Activated naive CD8-positive, alpha-beta T cell treated with anti-CD3 and anti-CD28 coated beads for 36 hours (primary cell): ENCODE measurements around the gene IER5. TPM values are rescaled to one million over a fixed set of nuclear protein-coding genes. Genes with fewer than 3 reads are reported as not detected.

Source experiments
- DNase-seq: peaks from one replicate; pipeline ENCODE4 v3.0.0; 2021
- H3K27ac Mint-ChIP-seq: one replicate; pipeline ENCODE4 v1.8.0; 2022; ENCODE audit warnings: mild to moderate bottlenecking, moderate library complexity, mixed read lengths
- H3K27me3 Mint-ChIP-seq: one replicate; pipeline ENCODE4 v1.8.0; 2022; ENCODE audit warnings: mild to moderate bottlenecking, mixed read lengths
- H3K36me3 Mint-ChIP-seq: one replicate; pipeline ENCODE4 v1.8.0; 2021; ENCODE audit warnings: mild to moderate bottlenecking, mixed read lengths
- H3K4me1 Mint-ChIP-seq: one replicate; pipeline ENCODE4 v1.8.0; 2021; ENCODE audit warnings: mixed read lengths
- H3K4me3 Mint-ChIP-seq: one replicate; pipeline ENCODE4 v1.8.0; 2022; ENCODE audit warnings: mild to moderate bottlenecking, moderate library complexity, mixed read lengths
- H3K9me3 Mint-ChIP-seq: one replicate; pipeline ENCODE4 v1.8.0; 2022; ENCODE audit warnings: mixed read lengths
- total RNA-seq, 2 experiments: library from RNA; stranded (reverse); gene quantifications; one replicate each; pipeline ENCODE4 v1.2.3, GENCODE V29; 2021

The IER5 gene
- total RNA-seq, 2 experiments from 2014 or later: 29.7 to 30.3 TPM

- Mint-ChIP-seq H3K9me3 (peaks cover 13% of the 10 kb centered on the region), H3K27me3 (no peaks in the 10 kb centered on the region), H3K4me1 (peaks cover 21% of the 10 kb centered on the region), H3K4me3 (peak overlapping the region; percentile 69), H3K36me3 (peaks cover 26% of the 10 kb centered on the region), H3K27ac (peak overlapping the region; percentile 84)
- peak; percentile 43 for DNase-seq
Measured at GRCh38 chr1:181062836-181063428, 25.6 kb upstream of the IER5 start.

- Mint-ChIP-seq H3K27ac (no peak overlapping the region), H3K4me1 (peaks cover 21% of the 10 kb centered on the region), H3K27me3 (no peaks in the 10 kb centered on the region), H3K4me3 (no peak overlapping the region), H3K9me3 (peaks cover 10% of the 10 kb centered on the region), H3K36me3 (peaks cover 17% of the 10 kb centered on the region)
- DNase-seq: no peak
Measured at GRCh38 chr1:181064011-181064623, 24.4 kb upstream of the IER5 start.

GRCh38 chr1:181064702-181065101, 23.8 kb upstream of the IER5 start:
- no peak for DNase-seq
- Mint-ChIP-seq H3K27me3 (no peaks in the 10 kb centered on the region), H3K4me1 (peaks cover 21% of the 10 kb centered on the region), H3K4me3 (no peak overlapping the region), H3K27ac (no peak overlapping the region), H3K36me3 (peaks cover 12% of the 10 kb centered on the region), H3K9me3 (peaks cover 4% of the 10 kb centered on the region)

- Mint-ChIP-seq H3K36me3 (no peaks in the 10 kb centered on the region), H3K9me3 (peaks cover 2% of the 10 kb centered on the region), H3K4me3 (no peak overlapping the region), H3K27ac (no peak overlapping the region), H3K27me3 (peaks cover 9% of the 10 kb centered on the region), H3K4me1 (no peaks in the 10 kb centered on the region)
- DNase-seq: no peak
Measured at GRCh38 chr1:181073638-181074037, 14.9 kb upstream of the IER5 start.

GRCh38 chr1:181075766-181076350, 12.6 kb upstream of the IER5 start:
- H3K9me3 Mint-ChIP-seq: peaks cover 2% of the 10 kb centered on the region
- no peak for DNase-seq
- H3K27me3 Mint-ChIP-seq: peaks cover 12% of the 10 kb centered on the region
- H3K4me3 Mint-ChIP-seq: no peak overlapping the region
- H3K27ac Mint-ChIP-seq: no peak overlapping the region
- H3K36me3 Mint-ChIP-seq: no peaks in the 10 kb centered on the region
- no peaks in the 10 kb centered on the region for H3K4me1 Mint-ChIP-seq

GRCh38 chr1:181076852-181077251, 11.6 kb upstream of the IER5 start:
- peaks cover 12% of the 10 kb centered on the region for H3K27me3 Mint-ChIP-seq
- no peak overlapping the region for H3K27ac Mint-ChIP-seq
- DNase-seq: no peak
- H3K9me3 Mint-ChIP-seq: peaks cover 2% of the 10 kb centered on the region
- H3K4me3 Mint-ChIP-seq: no peak overlapping the region
- no peaks in the 10 kb centered on the region for H3K4me1 Mint-ChIP-seq
- H3K36me3 Mint-ChIP-seq: no peaks in the 10 kb centered on the region

- no peak for DNase-seq
Measured at GRCh38 chr1:181077576-181078242, 10.8 kb upstream of the IER5 start.

GRCh38 chr1:181079382-181079781, 9.1 kb upstream of the IER5 start:
- Mint-ChIP-seq H3K4me1 (peaks cover 6% of the 10 kb centered on the region), H3K27ac (no peak overlapping the region), H3K9me3 (peaks cover 2% of the 10 kb centered on the region), H3K27me3 (peaks cover 12% of the 10 kb centered on the region), H3K36me3 (no peaks in the 10 kb centered on the region), H3K4me3 (no peak overlapping the region)
- no peak for DNase-seq

More at GRCh38 chr1:181077576-181078242, 10.8 kb upstream of the IER5 start:
- no peak overlapping the region for H3K27ac Mint-ChIP-seq
- H3K4me1 Mint-ChIP-seq: no peaks in the 10 kb centered on the region
- peaks cover 2% of the 10 kb centered on the region for H3K9me3 Mint-ChIP-seq
- no peak overlapping the region for H3K4me3 Mint-ChIP-seq
- H3K36me3 Mint-ChIP-seq: no peaks in the 10 kb centered on the region
- peaks cover 12% of the 10 kb centered on the region for H3K27me3 Mint-ChIP-seq

- H3K4me3 Mint-ChIP-seq: no peak overlapping the region
- no peaks in the 10 kb centered on the region for H3K9me3 Mint-ChIP-seq
- DNase-seq: no peak
- no peaks in the 10 kb centered on the region for H3K36me3 Mint-ChIP-seq
- peaks cover 12% of the 10 kb centered on the region for H3K27me3 Mint-ChIP-seq
- peaks cover 8% of the 10 kb centered on the region for H3K4me1 Mint-ChIP-seq
- H3K27ac Mint-ChIP-seq: no peak overlapping the region
Measured at GRCh38 chr1:181079920-181080319, 8.6 kb upstream of the IER5 start.

GRCh38 chr1:181080556-181080955, 7.9 kb upstream of the IER5 start:
- no peak for DNase-seq
- Mint-ChIP-seq H3K27ac (no peak overlapping the region), H3K4me1 (peaks cover 8% of the 10 kb centered on the region), H3K9me3 (no peaks in the 10 kb centered on the region), H3K27me3 (peaks cover 12% of the 10 kb centered on the region), H3K4me3 (no peak overlapping the region), H3K36me3 (no peaks in the 10 kb centered on the region)

- H3K4me1 Mint-ChIP-seq: peaks cover 8% of the 10 kb centered on the region
- H3K27ac Mint-ChIP-seq: no peak overlapping the region
- H3K36me3 Mint-ChIP-seq: no peaks in the 10 kb centered on the region
- peaks cover 12% of the 10 kb centered on the region for H3K27me3 Mint-ChIP-seq
- no peak overlapping the region for H3K4me3 Mint-ChIP-seq
- no peak for DNase-seq
- H3K9me3 Mint-ChIP-seq: no peaks in the 10 kb centered on the region
Measured at GRCh38 chr1:181081395-181081794, 7.1 kb upstream of the IER5 start.

- peaks cover 25% of the 10 kb centered on the region for H3K4me1 Mint-ChIP-seq
- no peak overlapping the region for H3K4me3 Mint-ChIP-seq
- H3K27me3 Mint-ChIP-seq: peaks cover 3% of the 10 kb centered on the region
- peaks cover 4% of the 10 kb centered on the region for H3K36me3 Mint-ChIP-seq
- no peak overlapping the region for H3K27ac Mint-ChIP-seq
- peak; percentile 40 for DNase-seq
- no peaks in the 10 kb centered on the region for H3K9me3 Mint-ChIP-seq
Measured at GRCh38 chr1:181083842-181084605, 4.5 kb upstream of the IER5 start.

GRCh38 chr1:181084606-181084969, 3.9 kb upstream of the IER5 start:
- peaks cover 25% of the 10 kb centered on the region for H3K4me1 Mint-ChIP-seq
- peaks cover 2% of the 10 kb centered on the region for H3K27me3 Mint-ChIP-seq
- no peak for DNase-seq
- no peak overlapping the region for H3K4me3 Mint-ChIP-seq
- peaks cover 6% of the 10 kb centered on the region for H3K36me3 Mint-ChIP-seq
- H3K9me3 Mint-ChIP-seq: no peaks in the 10 kb centered on the region
- no peak overlapping the region for H3K27ac Mint-ChIP-seq

- DNase-seq: no peak
- no peak overlapping the region for H3K4me3 Mint-ChIP-seq
- H3K27me3 Mint-ChIP-seq: no peaks in the 10 kb centered on the region
- no peaks in the 10 kb centered on the region for H3K9me3 Mint-ChIP-seq
- H3K4me1 Mint-ChIP-seq: peaks cover 29% of the 10 kb centered on the region
- H3K27ac Mint-ChIP-seq: no peak overlapping the region
- H3K36me3 Mint-ChIP-seq: peaks cover 21% of the 10 kb centered on the region
Measured at GRCh38 chr1:181086091-181086490, 2.4 kb upstream of the IER5 start.

GRCh38 chr1:181086926-181087325, 1.6 kb upstream of the IER5 start:
- H3K27me3 Mint-ChIP-seq: no peaks in the 10 kb centered on the region
- H3K36me3 Mint-ChIP-seq: peaks cover 28% of the 10 kb centered on the region
- H3K4me1 Mint-ChIP-seq: peaks cover 36% of the 10 kb centered on the region
- no peak for DNase-seq
- no peak overlapping the region for H3K4me3 Mint-ChIP-seq
- no peak overlapping the region for H3K27ac Mint-ChIP-seq
- H3K9me3 Mint-ChIP-seq: no peaks in the 10 kb centered on the region
